Type B pancreatic cell (in vitro differentiated cells): Measurements from ENCODE around the gene OR1K1. TPM values are rescaled to one million over a fixed set of nuclear protein-coding genes. Genes with fewer than 3 reads are reported as not detected.

Experiments
- DNase-seq: peaks from one replicate; pipeline ENCODE4 v3.0.0; 2021; ENCODE audit warnings: mixed read lengths; ENCODE audit not compliant: unreplicated experiment; ENCODE audit errors: extremely low spot score
- H3K27ac Mint-ChIP-seq: 2 replicates; pipeline ENCODE4 v1.8.0; 2021; ENCODE audit warnings: mild to moderate bottlenecking, mixed read lengths
- H3K27me3 Mint-ChIP-seq: 2 replicates; pipeline ENCODE4 v1.8.0; 2021; ENCODE audit warnings: mixed read lengths
- H3K36me3 Mint-ChIP-seq: 2 replicates; pipeline ENCODE4 v1.8.0; 2021; ENCODE audit warnings: mixed read lengths
- H3K4me1 Mint-ChIP-seq: one replicate; pipeline ENCODE4 v1.8.0; 2021; ENCODE audit warnings: mixed read lengths; ENCODE audit not compliant: unreplicated experiment
- H3K4me3 Mint-ChIP-seq: 2 replicates; pipeline ENCODE4 v1.8.0; 2021; ENCODE audit warnings: mild to moderate bottlenecking, mixed read lengths
- H3K9me3 Mint-ChIP-seq: 2 replicates; pipeline ENCODE4 v1.8.0; 2021; ENCODE audit warnings: mixed read lengths
- CTCF ChIP-seq: fragments of 200-600 bp; sonication (generic); conservative IDR thresholded peaks from 2 replicates; pipeline ENCODE4 v1.5.0; 2021; ENCODE audit warnings: antibody characterized with exemption, mild to moderate bottlenecking
- total RNA-seq: library from RNA; stranded (reverse); gene quantifications from 2 replicates; pipeline ENCODE4 v1.2.1, GENCODE V29; 2021; ENCODE audit warnings: low replicate concordance

The OR1K1 gene
- total RNA-seq, 1 donor from 2014 or later: not detected

- H3K4me1 Mint-ChIP-seq: no peaks in the 10 kb centered on the region
- H3K4me3 Mint-ChIP-seq: no peak overlapping the region
- H3K36me3 Mint-ChIP-seq: peaks cover 14% of the 10 kb centered on the region
- no peak overlapping the region for H3K27ac Mint-ChIP-seq
- DNase-seq: no peak
- no peaks in the 10 kb centered on the region for H3K27me3 Mint-ChIP-seq
- H3K9me3 Mint-ChIP-seq: no peaks in the 10 kb centered on the region
- no peak for TF ChIP-seq CTCF
Observed at GRCh38 chr9:122816163-122816867, 16.4 kb downstream of the OR1K1 start.

DNA sequence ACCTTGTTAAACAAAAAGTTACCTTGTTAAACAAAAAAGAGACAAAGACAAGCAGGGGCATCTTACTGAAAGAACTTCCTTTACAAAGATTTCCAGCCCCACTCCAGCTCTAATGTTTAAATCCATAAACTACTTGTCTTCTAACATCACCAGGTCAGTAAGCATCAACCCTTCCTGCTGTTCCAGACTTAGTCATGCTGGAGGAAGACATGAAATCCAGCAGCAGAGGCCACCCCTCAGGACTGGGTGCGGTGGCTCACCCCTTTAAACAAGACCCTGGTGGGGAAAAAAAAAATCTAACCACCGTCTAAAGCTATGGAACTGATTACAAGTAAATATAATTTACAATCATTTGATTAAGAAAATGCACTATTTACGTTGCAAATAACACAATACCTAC, 19.4 kb downstream of the OR1K1 start:
- TF ChIP-seq CTCF: no peak
- Mint-ChIP-seq H3K27ac (no peak overlapping the region), H3K9me3 (no peaks in the 10 kb centered on the region), H3K27me3 (no peaks in the 10 kb centered on the region), H3K36me3 (peaks cover 18% of the 10 kb centered on the region), H3K4me3 (no peak overlapping the region), H3K4me1 (no peaks in the 10 kb centered on the region)
- no peak for DNase-seq

- H3K4me3 Mint-ChIP-seq: no peak overlapping the region
- H3K4me1 Mint-ChIP-seq: no peaks in the 10 kb centered on the region
- H3K36me3 Mint-ChIP-seq: peaks cover 18% of the 10 kb centered on the region
- H3K27ac Mint-ChIP-seq: no peak overlapping the region
- no peaks in the 10 kb centered on the region for H3K27me3 Mint-ChIP-seq
- TF ChIP-seq CTCF: no peak
- DNase-seq: no peak
- no peaks in the 10 kb centered on the region for H3K9me3 Mint-ChIP-seq
Observed at GRCh38 chr9:122819791-122820489, 20.0 kb downstream of the OR1K1 start.

DNA sequence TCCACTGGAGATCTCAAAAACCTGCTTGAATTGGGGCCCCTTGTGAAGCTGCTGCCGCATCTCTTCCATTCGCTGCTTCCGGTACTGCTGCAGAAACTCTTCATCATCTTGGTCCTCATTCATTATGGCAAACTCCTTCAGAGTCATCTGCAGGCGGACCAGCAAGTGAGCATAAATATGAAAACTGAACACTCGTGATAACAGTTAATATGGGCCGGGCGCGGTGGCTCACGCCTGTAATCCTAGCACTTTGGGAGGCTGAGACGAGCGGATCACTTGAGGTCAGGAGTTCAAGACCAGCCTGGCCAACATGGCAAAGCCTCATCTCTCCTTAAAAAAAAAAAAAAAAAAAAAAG, 20.5 kb downstream of the OR1K1 start:
- no peaks in the 10 kb centered on the region for H3K27me3 Mint-ChIP-seq
- H3K4me3 Mint-ChIP-seq: no peak overlapping the region
- H3K9me3 Mint-ChIP-seq: no peaks in the 10 kb centered on the region
- no peak overlapping the region for H3K27ac Mint-ChIP-seq
- no peaks in the 10 kb centered on the region for H3K4me1 Mint-ChIP-seq
- peaks cover 18% of the 10 kb centered on the region for H3K36me3 Mint-ChIP-seq
- no peak for DNase-seq
- no peak for TF ChIP-seq CTCF

DNA sequence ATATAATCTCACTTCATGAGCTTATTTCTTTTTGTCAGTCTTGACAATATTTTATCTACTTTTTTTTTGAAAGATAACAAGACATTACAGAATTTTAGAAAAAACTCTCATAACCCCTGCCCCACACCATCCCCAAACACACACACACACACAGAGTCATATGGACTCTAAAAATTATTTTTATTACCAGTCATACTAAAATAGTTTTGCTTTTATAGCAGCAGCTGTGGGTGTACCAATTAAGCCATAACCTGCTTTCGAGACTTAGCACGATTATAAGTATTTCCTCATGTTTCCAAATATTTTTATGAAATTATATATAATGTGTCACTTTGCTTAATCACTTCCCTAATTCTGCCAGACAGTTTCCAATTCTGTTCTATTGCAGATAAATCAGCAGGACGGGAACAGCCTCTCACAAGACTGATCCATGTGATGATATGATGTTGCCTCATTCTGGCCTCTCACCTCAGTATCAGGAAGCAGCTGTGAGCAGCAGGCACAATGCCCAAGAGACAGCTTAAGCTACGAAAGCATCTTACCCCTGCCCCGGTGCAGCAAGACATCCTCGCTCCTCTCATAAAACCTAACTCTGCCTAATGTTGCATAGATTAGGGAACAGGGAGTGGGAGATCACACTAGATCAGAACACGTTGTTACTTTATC, 21.5 kb downstream of the OR1K1 start:
- Mint-ChIP-seq H3K27ac (no peak overlapping the region), H3K36me3 (peaks cover 18% of the 10 kb centered on the region), H3K27me3 (no peaks in the 10 kb centered on the region), H3K9me3 (no peaks in the 10 kb centered on the region), H3K4me3 (no peak overlapping the region), H3K4me1 (no peaks in the 10 kb centered on the region)
- DNase-seq: no peak
- no peak for TF ChIP-seq CTCF
